Astrocyte of the spinal cord (primary cell): ENCODE results near the gene ANXA11.
A peak's percentile ranks its signal among the peaks of the same experiment; 100 is the strongest.

Experiments used
- DNase-seq: peaks from one replicate; pipeline ENCODE4 v3.0.0; 2011; ENCODE audit warnings: low read depth, low spot score
- H3K4me3 ChIP-seq: 2 replicates; pipeline ENCODE4 v1.5.1; 2011; ENCODE audit warnings: low read depth, mild to moderate bottlenecking, low read length, moderate library complexity
- CTCF ChIP-seq: IDR thresholded peaks from 2 replicates; pipeline ENCODE4 v1.5.1; 2012; ENCODE audit warnings: low read depth, mild to moderate bottlenecking, low read length, inconsistent platforms
- in situ Hi-C: cut with HindIII; loops from 2 replicates; pipeline ENCODE4 v1.10.0; 2017; ENCODE audit warnings: low sequenced_read_pairs

Gene ANXA11

GRCh38 chr10:80170641-80171040, 34.7 kb downstream of the ANXA11 start:
- H3K4me3 ChIP-seq: no peak overlapping the region
- in situ Hi-C loops: no loop called here
- no peak for DNase-seq
- no peak for TF ChIP-seq CTCF

- no peak for TF ChIP-seq CTCF
- DNase-seq: no peak
- H3K4me3 ChIP-seq: no peak overlapping the region
- in situ Hi-C loops: no loop called here
Observed at GRCh38 chr10:80170026-80170425, 35.3 kb downstream of the ANXA11 start.

- DNase-seq: no peak
- H3K4me3 ChIP-seq: no peak overlapping the region
- TF ChIP-seq CTCF: peak; percentile 38
- in situ Hi-C loops: no loop called here
Observed at GRCh38 chr10:80168679-80169380, 36.5 kb downstream of the ANXA11 start.

GRCh38 chr10:80168162-80168511, 37.2 kb downstream of the ANXA11 start:
- TF ChIP-seq CTCF: no peak
- in situ Hi-C loops: no loop called here
- no peak overlapping the region for H3K4me3 ChIP-seq
- no peak for DNase-seq

GRCh38 chr10:80167471-80168161, 37.7 kb downstream of the ANXA11 start:
- no peak for TF ChIP-seq CTCF
- no peak for DNase-seq
- H3K4me3 ChIP-seq: no peak overlapping the region
- in situ Hi-C loops: no loop called here

- TF ChIP-seq CTCF: no peak
- no peak overlapping the region for H3K4me3 ChIP-seq
- no peak for DNase-seq
- in situ Hi-C loops: no loop called here
Observed at GRCh38 chr10:80166581-80167470, 38.5 kb downstream of the ANXA11 start.
